Lung (tissue), 12 donors: ENCODE data around the gene MPC1. TPM values are rescaled to one million over a fixed set of nuclear protein-coding genes. Genes with fewer than 3 reads are reported as not detected.

Source experiments
- ATAC-seq: fragments of 200-7000 bp; cut with Tn5 transposase; one replicate; pipeline ENCODE4 v1.9.1; 2020; ENCODE audit warnings: moderate number of reproducible peaks; ENCODE audit not compliant: insufficient read depth, low FRiP score
- DNase-seq, 3 donors: peaks; one replicate each; pipeline ENCODE4 v3.0.0-alpha.2; 2013 to 2017
- H3K27ac ChIP-seq, 2 donors: one replicate each; pipeline ENCODE4 v1.5.1; 2013; ENCODE audit warnings: mild to moderate bottlenecking in 2 of 2, moderate library complexity in 2 of 2, control low read depth in 1 of 2, inconsistent platforms in 1 of 2, low read depth in 1 of 2, low read length in 1 of 2
- H3K27me3 ChIP-seq, 3 donors: one replicate each; pipeline ENCODE4 v1.5.1; 2013; ENCODE audit warnings: low read length in 2 of 3; ENCODE audit not compliant: control insufficient read depth in 3 of 3, insufficient read depth in 3 of 3
- H3K36me3 ChIP-seq, 4 donors: one replicate each; pipeline ENCODE4 v1.5.1; 2013; ENCODE audit warnings: low read length in 4 of 4, mild to moderate bottlenecking in 1 of 4, moderate library complexity in 1 of 4; ENCODE audit not compliant: control insufficient read depth in 4 of 4, insufficient read depth in 4 of 4
- H3K4me1 ChIP-seq, 5 donors: one replicate each; pipeline ENCODE4 v1.5.1; 2013; ENCODE audit warnings: low read length in 5 of 5, mild to moderate bottlenecking in 2 of 5, moderate library complexity in 1 of 5; ENCODE audit not compliant: control insufficient read depth in 5 of 5, insufficient read depth in 5 of 5
- H3K4me3 ChIP-seq: one replicate; pipeline ENCODE4 v1.5.1; 2013; ENCODE audit warnings: mild to moderate bottlenecking, control low read depth, moderate library complexity
- H3K9ac ChIP-seq, 2 donors: one replicate each; pipeline ENCODE4 v1.5.1; 2013; ENCODE audit warnings: low read length in 2 of 2, control low read depth in 1 of 2; ENCODE audit not compliant: insufficient read depth in 1 of 2
- H3K9me3 ChIP-seq, 4 donors: one replicate each; pipeline ENCODE4 v1.5.1; 2013; ENCODE audit warnings: low read length in 3 of 4, mild to moderate bottlenecking in 1 of 4, moderate library complexity in 1 of 4; ENCODE audit not compliant: control insufficient read depth in 4 of 4, insufficient read depth in 3 of 4
- WGBS, 2 donors: extraction: QIAGEN DNeasy Blood & Tissue Kit; methylation state at CpG; one replicate each; pipeline ENCODE4 v1.1.7; 2013; 5-methylcytosine and 5-hydroxymethylcytosine counted together
- polyA plus RNA-seq, 2 donors: library from polyadenylated mRNA; stranded (reverse); fragments of 200-250 nt; gene quantifications; one replicate each; pipeline ENCODE4 v1.2.1, GENCODE V29; 2013
- total RNA-seq, 2 donors: library from RNA; depleted of rRNA in 1 of 2; stranded (reverse); fragments of >200 nt in 1 of 2; gene quantifications; one replicate each; pipeline ENCODE4 v1.2.1, GENCODE V29; 2014 to 2021
- TF ChIP-seq, protein P1 (sequence below): IDR thresholded peaks from 2 replicates; pipeline ENCODE4 v1.5.1; 2012; ENCODE audit warnings: mild to moderate bottlenecking; ENCODE audit errors: control extremely low read depth, extremely low read depth
- donor health status: control.
- donor health status: control.
- donor health status: Bipolar disorder and iron deficiency.
- donor health status: healthy.
- donor health status: DM: yes; HTN: yes; CAD: no.

MPC1 gene
- total and polyA plus RNA-seq, 4 donors = 30.1 to 103 (median 56.6) TPM

DNA sequence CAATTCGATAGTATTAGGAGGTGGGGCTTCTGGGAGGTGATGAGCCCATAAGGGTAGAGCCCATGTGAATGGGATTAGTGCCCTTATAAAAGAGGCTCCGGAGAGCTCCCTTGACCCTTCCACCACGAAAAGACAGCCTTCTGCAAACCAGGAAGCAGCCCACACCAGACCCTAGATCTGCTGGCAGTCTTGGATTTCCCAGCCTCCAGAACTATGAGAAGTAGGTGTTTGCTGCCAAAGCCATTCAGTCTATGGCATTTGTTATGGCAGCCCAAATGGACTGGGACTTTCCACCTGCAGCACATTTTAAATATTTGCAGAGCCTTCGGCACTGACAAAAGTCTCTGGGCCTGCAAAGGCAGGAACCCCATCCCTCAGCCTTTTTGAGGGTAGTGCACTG is 28.6 kb downstream of the MPC1 start:
- ATAC-seq (no peak), DNase-seq (no peak)
- H3K27ac ChIP-seq = no peak overlapping the region
- TF ChIP-seq, protein P1, sequence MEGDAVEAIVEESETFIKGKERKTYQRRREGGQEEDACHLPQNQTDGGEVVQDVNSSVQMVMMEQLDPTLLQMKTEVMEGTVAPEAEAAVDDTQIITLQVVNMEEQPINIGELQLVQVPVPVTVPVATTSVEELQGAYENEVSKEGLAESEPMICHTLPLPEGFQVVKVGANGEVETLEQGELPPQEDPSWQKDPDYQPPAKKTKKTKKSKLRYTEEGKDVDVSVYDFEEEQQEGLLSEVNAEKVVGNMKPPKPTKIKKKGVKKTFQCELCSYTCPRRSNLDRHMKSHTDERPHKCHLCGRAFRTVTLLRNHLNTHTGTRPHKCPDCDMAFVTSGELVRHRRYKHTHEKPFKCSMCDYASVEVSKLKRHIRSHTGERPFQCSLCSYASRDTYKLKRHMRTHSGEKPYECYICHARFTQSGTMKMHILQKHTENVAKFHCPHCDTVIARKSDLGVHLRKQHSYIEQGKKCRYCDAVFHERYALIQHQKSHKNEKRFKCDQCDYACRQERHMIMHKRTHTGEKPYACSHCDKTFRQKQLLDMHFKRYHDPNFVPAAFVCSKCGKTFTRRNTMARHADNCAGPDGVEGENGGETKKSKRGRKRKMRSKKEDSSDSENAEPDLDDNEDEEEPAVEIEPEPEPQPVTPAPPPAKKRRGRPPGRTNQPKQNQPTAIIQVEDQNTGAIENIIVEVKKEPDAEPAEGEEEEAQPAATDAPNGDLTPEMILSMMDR = no peak
- H3K9me3 ChIP-seq = no peaks in the 10 kb centered on the region
- WGBS, 2 donors = 86 to 92% methylated on average over 4 of the region's 4 CpGs
- no peaks in the 10 kb centered on the region for H3K36me3 ChIP-seq
- H3K4me1 ChIP-seq = no peaks in the 10 kb centered on the region
- peaks cover 0 to 8% (median 0%) of the 10 kb centered on the region in 3 donors for H3K27me3 ChIP-seq
- H3K9ac ChIP-seq = no peak overlapping the region
- no peak overlapping the region for H3K4me3 ChIP-seq

DNA sequence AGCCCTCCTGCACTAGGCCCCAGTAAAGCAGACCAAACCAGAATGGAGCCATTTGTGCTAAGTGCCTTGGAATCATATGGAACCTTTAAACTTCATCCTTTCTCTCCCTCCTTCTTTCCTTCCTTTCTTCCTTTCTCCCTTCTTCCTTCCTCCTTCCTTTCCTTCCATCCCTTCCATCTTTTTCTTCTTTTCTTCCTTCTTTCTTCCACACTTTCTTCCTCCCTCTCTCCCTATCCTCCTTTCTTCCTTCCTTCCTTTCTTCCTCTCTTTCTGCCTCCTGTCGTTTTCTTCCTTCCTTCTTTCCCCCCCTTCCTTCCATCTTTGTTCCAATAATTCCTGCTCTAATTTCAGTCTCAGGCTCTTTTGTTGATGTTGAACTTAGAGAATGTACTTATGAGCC is 29.2 kb downstream of the MPC1 start:
- Histone ChIP-seq H3K9ac (no peak overlapping the region), H3K4me1 (no peaks in the 10 kb centered on the region), H3K4me3 (no peak overlapping the region), H3K27ac (no peak overlapping the region), H3K9me3 (no peaks in the 10 kb centered on the region), H3K27me3 (peaks cover 0 to 8% (median 0%) of the 10 kb centered on the region in 3 donors), H3K36me3 (no peaks in the 10 kb centered on the region)
- TF ChIP-seq, protein P1 = no peak
- no peak for DNase-seq
- ATAC-seq = no peak
- 44 to 59% methylated on average over 1 of the region's 1 CpG for WGBS, 2 donors

DNA sequence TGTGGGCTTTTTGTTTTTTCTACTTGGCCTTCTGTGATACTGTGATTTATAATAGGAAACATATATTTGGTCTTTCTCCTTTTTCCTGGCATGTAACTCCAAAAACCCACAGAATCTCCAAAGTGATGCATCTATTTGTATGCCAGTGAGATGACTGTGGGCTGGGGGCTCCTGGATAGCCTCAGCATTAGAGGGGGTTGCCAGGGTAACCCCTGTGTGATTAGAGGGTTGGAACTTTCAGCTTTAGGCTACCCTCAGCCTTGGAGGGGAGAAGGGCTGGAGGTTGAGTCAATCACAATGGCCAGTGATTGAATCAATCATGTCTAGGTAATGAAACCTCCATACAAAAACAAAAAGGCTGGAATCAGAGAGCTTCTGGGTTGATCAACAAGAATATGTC is 29.8 kb downstream of the MPC1 start:
- H3K9ac ChIP-seq = no peak overlapping the region
- TF ChIP-seq, protein P1 = no peak
- no peaks in the 10 kb centered on the region for H3K36me3 ChIP-seq
- no peaks in the 10 kb centered on the region for H3K4me1 ChIP-seq
- H3K27ac ChIP-seq = no peak overlapping the region
- no peaks in the 10 kb centered on the region for H3K9me3 ChIP-seq
- H3K27me3 ChIP-seq = peaks cover 0 to 8% (median 0%) of the 10 kb centered on the region in 3 donors
- H3K4me3 ChIP-seq = no peak overlapping the region
- no peak for DNase-seq
- ATAC-seq = no peak

DNA sequence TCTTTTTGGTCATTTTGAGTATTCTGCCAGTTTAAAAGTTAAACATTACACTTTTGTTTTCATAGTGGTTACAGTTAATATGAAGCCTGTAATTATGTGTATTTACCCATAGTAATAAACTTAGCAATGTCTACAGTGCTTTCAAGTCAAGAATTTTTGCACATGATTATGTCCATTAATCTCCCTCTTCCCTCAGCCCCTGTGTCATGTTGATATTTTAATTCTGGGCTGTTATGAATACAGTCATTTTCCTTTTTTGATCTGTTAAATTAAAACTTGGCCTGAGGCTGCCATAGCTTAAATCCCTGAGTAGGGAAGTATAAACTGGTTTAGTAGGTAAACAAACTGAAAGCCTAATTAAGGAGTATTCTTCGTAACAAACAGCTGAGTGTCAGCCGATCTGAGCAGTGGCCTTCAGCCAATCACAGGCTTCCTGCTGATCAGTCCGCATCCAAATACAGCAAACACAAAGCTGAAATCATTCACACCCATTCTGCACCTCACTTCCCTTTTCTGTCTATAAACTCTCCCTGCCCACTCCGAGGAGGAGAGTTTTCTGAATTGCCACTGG is 30.9 kb downstream of the MPC1 start:
- Histone ChIP-seq H3K27me3 (peaks cover 0 to 8% (median 0%) of the 10 kb centered on the region in 3 donors), H3K4me3 (no peak overlapping the region), H3K36me3 (no peaks in the 10 kb centered on the region), H3K9ac (no peak overlapping the region), H3K9me3 (no peaks in the 10 kb centered on the region), H3K27ac (no peak overlapping the region), H3K4me1 (no peaks in the 10 kb centered on the region)
- peak; percentile 62 for ATAC-seq
- WGBS, 2 donors = 12 to 25% methylated on average over 4 of the region's 4 CpGs
- peak in 2 of 3 donors; percentile 22 to 50 for DNase-seq
- TF ChIP-seq, protein P1 = no peak
